ENCODE data around the gene ZNRF4.

ZNRF4 gene

DNA sequence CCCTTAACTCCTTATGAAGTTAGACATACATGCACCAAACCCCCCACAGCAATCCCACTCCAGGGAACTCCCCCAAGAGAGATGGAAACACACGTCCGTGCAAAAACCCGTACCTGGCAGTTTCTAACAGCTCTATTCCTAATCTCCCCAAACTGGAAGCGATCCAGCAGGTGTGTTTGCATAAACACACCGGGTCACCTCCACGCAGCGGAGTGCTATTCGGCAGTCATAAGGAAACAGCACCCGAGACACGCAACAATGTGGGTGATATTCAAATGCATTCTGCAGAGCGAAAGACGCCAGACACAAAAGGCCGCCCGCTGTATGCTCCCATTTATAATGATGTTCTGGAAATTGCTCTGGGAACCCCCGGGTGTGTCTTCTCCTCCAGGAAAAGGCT is 6.8 kb upstream of the ZNRF4 start:
- Histone ChIP-seq H3K4me1 (ENCODE audit: insufficient read depth, low read length, poor library complexity, severe bottlenecking) (no peaks in the 10 kb centered on the region), H3K4me3 (ENCODE audit: low read length, poor library complexity, severe bottlenecking) (no peak overlapping the region), H2AFZ (ENCODE audit: low read length) (no peak overlapping the region), H3K9ac (ENCODE audit: low read depth, low read length, poor library complexity, severe bottlenecking) (no peak overlapping the region), H3K36me3 (ENCODE audit: insufficient read depth, low read length) (no peaks in the 10 kb centered on the region), H3K27me3 (ENCODE audit: insufficient read depth, low read length, poor library complexity, severe bottlenecking) (no peaks in the 10 kb centered on the region), H3K9me2 (replicated peaks; ENCODE audit: low read depth, low read length) (no peaks in the 10 kb centered on the region), H3K9me3 (ENCODE audit: insufficient read depth, low read depth, low read length) (no peaks in the 10 kb centered on the region), H3F3A (ENCODE audit: low read depth) (no peaks in the 10 kb centered on the region), H4K20me1 (ENCODE audit: insufficient read depth, low read length, poor library complexity, severe bottlenecking) (no peaks in the 10 kb centered on the region), H3K4me2 (ENCODE audit: low read depth, low read length, poor library complexity, severe bottlenecking) (no peak overlapping the region), H3K79me2 (ENCODE audit: insufficient read depth, low read length) (no peaks in the 10 kb centered on the region)
- no peak for TF ChIP-seq EZH2phosphoT487 (IDR thresholded peaks at IDR 0.05; ENCODE audit: borderline replicate concordance)
- no peak for TF ChIP-seq CTCF (conservative IDR thresholded peaks at IDR 0.05; ENCODE audit: low read length)

- Histone ChIP-seq H2AFZ (ENCODE audit: low read length) (no peak overlapping the region), H3F3A (ENCODE audit: low read depth) (no peaks in the 10 kb centered on the region), H3K4me3 (ENCODE audit: low read length, poor library complexity, severe bottlenecking) (no peak overlapping the region), H3K36me3 (ENCODE audit: insufficient read depth, low read length) (no peaks in the 10 kb centered on the region), H3K4me1 (ENCODE audit: insufficient read depth, low read length, poor library complexity, severe bottlenecking) (no peaks in the 10 kb centered on the region), H3K27me3 (ENCODE audit: insufficient read depth, low read length, poor library complexity, severe bottlenecking) (no peaks in the 10 kb centered on the region), H3K9ac (ENCODE audit: low read depth, low read length, poor library complexity, severe bottlenecking) (no peak overlapping the region), H3K4me2 (ENCODE audit: low read depth, low read length, poor library complexity, severe bottlenecking) (no peak overlapping the region), H3K9me3 (ENCODE audit: insufficient read depth, low read depth, low read length) (peaks cover 3% of the 10 kb centered on the region; the same call in 1 of the 2 replicates), H3K9me2 (replicated peaks; ENCODE audit: low read depth, low read length) (no peaks in the 10 kb centered on the region), H3K79me2 (ENCODE audit: insufficient read depth, low read length) (no peaks in the 10 kb centered on the region), H4K20me1 (ENCODE audit: insufficient read depth, low read length, poor library complexity, severe bottlenecking) (no peaks in the 10 kb centered on the region)
- no peak for TF ChIP-seq CTCF (conservative IDR thresholded peaks at IDR 0.05; ENCODE audit: low read length)
- no peak for TF ChIP-seq EZH2phosphoT487 (IDR thresholded peaks at IDR 0.05; ENCODE audit: borderline replicate concordance)
Measured at GRCh38 chr19:5450482-5451126, 4.6 kb upstream of the ZNRF4 start.

GRCh38 chr19:5451494-5451893 is 3.7 kb upstream of the ZNRF4 start:
- Histone ChIP-seq H2AFZ (ENCODE audit: low read length) (no peak overlapping the region), H3K9me3 (ENCODE audit: insufficient read depth, low read depth, low read length) (peaks cover 3% of the 10 kb centered on the region; the same call in 1 of the 2 replicates), H3K36me3 (ENCODE audit: insufficient read depth, low read length) (no peaks in the 10 kb centered on the region), H4K20me1 (ENCODE audit: insufficient read depth, low read length, poor library complexity, severe bottlenecking) (no peaks in the 10 kb centered on the region), H3K4me2 (ENCODE audit: low read depth, low read length, poor library complexity, severe bottlenecking) (no peak overlapping the region), H3F3A (ENCODE audit: low read depth) (no peaks in the 10 kb centered on the region), H3K9me2 (replicated peaks; ENCODE audit: low read depth, low read length) (no peaks in the 10 kb centered on the region), H3K4me3 (ENCODE audit: low read length, poor library complexity, severe bottlenecking) (no peak overlapping the region), H3K27me3 (ENCODE audit: insufficient read depth, low read length, poor library complexity, severe bottlenecking) (no peaks in the 10 kb centered on the region), H3K4me1 (ENCODE audit: insufficient read depth, low read length, poor library complexity, severe bottlenecking) (no peaks in the 10 kb centered on the region), H3K79me2 (ENCODE audit: insufficient read depth, low read length) (no peaks in the 10 kb centered on the region), H3K9ac (ENCODE audit: low read depth, low read length, poor library complexity, severe bottlenecking) (no peak overlapping the region)
- no peak for TF ChIP-seq CTCF (conservative IDR thresholded peaks at IDR 0.05; ENCODE audit: low read length)
- no peak for TF ChIP-seq EZH2phosphoT487 (IDR thresholded peaks at IDR 0.05; ENCODE audit: borderline replicate concordance)
